Measurements from ENCODE around the gene FSTL3.

DNA sequence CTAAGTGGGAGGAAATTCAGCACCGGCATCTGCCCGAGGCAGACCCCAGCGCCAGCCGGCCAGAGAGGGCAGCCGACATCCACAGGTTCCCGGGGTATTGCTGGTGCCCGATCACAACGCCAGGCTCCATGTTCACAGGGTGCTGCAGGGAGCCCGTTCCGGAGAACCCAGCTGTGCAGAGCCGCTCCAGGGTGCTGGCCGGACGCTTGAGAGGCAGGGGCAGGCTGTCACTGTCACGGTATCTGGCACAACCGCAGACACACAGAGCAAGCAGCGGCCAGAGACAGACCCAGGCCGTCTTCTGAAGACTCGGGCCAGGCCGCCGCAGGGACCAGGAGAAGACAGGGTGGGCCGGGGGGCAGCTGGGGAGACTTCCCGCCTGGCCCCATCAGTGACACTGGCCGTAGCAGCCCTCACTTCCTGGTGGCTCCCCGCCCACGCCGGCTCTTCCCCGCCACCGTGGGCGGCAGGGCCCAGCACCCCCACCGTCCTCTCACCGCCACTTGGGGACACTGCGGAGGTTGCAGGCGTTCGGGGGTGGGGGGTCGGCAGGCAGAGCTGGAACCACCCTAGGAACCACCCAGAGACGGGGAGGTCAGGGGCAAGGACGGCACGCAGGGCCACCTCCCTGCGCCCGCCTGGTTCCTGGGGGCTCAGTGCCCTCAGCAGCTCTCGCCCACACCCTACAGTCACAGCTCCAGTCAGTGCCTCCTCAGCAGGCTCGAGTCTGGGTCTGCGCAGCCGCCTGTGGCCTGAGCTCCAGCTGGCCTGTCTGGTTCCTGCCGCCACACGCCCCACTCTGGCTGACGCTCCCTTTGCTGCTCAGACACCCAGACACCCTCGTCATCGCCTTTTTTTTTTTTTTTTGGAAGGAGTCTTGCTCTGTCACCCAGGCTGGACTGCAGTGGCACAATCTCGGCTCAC, 17.0 kb upstream of the FSTL3 start:
- TF ChIP-seq, protein P1, sequence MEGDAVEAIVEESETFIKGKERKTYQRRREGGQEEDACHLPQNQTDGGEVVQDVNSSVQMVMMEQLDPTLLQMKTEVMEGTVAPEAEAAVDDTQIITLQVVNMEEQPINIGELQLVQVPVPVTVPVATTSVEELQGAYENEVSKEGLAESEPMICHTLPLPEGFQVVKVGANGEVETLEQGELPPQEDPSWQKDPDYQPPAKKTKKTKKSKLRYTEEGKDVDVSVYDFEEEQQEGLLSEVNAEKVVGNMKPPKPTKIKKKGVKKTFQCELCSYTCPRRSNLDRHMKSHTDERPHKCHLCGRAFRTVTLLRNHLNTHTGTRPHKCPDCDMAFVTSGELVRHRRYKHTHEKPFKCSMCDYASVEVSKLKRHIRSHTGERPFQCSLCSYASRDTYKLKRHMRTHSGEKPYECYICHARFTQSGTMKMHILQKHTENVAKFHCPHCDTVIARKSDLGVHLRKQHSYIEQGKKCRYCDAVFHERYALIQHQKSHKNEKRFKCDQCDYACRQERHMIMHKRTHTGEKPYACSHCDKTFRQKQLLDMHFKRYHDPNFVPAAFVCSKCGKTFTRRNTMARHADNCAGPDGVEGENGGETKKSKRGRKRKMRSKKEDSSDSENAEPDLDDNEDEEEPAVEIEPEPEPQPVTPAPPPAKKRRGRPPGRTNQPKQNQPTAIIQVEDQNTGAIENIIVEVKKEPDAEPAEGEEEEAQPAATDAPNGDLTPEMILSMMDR (conservative IDR thresholded peaks at IDR 0.05; ENCODE audit: low read depth, low read length), result no peak
- no peak for TF ChIP-seq EZH2 (IDR thresholded peaks at IDR 0.05; ENCODE audit: borderline replicate concordance, low read depth, low read length, poor library complexity, severe bottlenecking)

Data from A673 (cell line).